HG02840 (cell line): ENCODE measurements around the gene THEM5.

Experiments
- ATAC-seq: cut with Tn5 transposase; IDR thresholded peaks from one replicate; pipeline ENCODE4 v1.9.1; 2021; ENCODE audit warnings: mild to moderate bottlenecking, moderate library complexity, moderate number of reproducible peaks; ENCODE audit not compliant: unreplicated experiment, low FRiP score

The THEM5 gene

DNA sequence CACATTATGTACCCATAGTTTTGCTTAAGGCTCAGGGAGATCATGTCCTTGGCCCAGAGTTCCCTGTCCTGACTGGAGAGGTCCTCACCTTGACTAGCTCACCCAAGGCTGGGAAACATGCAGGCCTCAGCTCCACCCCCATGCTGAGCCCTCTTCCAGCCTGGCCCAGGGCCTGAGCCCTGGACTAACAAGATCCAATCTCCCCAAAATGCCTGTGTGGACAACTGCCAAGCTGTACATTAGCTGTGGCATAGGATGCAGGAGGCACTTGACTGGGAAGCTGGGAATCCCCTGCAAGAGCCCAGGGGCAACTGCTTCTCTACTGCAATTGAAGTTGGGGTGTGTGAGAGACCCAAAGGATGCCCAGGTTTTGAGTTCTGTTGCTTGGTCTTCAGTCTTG, 50.3 kb downstream of the THEM5 start:
- ATAC-seq, result no peak

DNA sequence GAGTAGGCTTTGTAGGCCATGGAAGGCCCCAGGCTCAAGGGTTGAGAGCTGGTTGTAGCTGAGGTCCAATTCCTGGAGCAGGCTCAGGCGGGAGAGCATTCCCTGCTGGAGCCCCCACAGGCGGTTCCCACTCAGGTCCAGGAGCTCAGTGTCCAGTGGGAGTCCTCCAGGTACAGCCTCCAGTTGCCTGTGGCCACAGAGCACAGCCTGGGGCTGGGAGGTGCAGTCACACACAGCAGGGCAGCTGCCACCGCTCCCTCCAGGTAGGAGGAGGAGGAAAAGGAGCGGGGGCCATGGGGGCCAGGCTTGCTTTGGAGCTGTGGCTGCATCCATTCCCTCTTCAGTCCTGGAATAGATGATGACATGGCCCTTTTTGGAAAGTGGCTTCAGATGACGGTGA, 51.1 kb downstream of the THEM5 start:
- ATAC-seq, result no peak

DNA sequence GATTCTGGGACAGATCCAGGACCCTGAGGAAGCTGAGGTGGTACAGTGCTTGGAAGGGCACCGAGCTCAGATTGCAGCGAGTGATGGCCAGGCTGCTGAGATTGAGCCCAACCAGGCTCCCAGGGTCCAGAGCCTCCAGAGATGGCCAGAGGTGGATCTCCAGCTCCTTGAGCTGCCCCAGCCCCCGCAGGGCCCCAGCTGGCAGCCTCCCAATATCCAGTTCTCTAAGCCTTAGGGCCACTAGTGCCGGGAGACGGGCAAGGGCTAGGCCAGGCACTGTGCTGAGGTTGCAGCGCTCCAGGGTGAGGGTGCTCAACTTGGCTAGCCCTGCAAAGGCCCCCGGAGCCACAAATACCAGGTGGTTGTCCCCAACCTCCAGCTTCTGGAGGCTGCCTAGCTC, 51.7 kb downstream of the THEM5 start:
- ATAC-seq, result no peak

DNA sequence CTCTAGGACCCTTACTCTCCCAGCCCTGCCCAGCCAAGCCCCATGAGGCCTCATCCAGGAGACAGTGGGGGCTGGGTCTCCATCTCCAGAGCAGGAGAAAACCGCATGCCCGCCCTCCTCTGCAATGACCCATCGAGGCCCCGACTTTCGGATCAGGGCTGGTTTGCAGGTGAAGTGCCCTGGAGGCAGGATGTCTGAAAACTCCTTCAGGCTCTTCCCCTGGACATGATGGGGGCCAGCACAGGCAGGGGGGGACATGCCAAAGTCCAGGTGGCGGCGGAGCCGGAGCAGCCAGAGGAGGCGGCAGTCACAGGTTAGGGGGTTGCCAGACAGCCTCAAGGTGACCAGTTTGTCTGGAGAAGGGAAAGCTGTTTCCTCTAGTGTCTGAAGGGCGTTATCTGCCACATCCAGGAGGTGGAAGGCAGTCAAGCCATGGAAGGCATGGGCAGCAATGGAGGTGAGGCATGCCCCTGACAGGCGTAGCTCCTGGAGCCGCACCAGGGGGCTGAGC, 52.1 kb downstream of the THEM5 start:
- no peak for ATAC-seq

DNA sequence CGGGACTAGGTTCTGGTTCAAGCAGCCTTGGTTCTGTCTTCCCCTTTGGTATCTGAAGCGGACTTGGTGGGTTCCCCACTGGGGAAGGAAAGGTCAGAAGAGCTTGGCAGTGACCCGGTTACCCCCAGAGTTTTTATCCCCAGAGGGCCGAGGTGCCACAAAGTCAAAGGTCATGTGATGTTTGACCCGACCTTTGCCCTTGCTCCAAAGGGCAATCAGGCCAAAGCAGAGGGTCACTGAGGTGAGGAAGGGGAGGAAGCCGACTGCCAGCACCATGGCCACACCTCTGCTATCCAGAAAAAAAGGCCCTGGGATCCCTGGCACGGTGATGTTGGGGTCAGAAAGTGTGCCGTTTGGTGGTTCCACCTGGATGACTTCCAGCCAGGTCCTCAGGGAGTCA, 52.7 kb downstream of the THEM5 start:
- no peak for ATAC-seq

DNA sequence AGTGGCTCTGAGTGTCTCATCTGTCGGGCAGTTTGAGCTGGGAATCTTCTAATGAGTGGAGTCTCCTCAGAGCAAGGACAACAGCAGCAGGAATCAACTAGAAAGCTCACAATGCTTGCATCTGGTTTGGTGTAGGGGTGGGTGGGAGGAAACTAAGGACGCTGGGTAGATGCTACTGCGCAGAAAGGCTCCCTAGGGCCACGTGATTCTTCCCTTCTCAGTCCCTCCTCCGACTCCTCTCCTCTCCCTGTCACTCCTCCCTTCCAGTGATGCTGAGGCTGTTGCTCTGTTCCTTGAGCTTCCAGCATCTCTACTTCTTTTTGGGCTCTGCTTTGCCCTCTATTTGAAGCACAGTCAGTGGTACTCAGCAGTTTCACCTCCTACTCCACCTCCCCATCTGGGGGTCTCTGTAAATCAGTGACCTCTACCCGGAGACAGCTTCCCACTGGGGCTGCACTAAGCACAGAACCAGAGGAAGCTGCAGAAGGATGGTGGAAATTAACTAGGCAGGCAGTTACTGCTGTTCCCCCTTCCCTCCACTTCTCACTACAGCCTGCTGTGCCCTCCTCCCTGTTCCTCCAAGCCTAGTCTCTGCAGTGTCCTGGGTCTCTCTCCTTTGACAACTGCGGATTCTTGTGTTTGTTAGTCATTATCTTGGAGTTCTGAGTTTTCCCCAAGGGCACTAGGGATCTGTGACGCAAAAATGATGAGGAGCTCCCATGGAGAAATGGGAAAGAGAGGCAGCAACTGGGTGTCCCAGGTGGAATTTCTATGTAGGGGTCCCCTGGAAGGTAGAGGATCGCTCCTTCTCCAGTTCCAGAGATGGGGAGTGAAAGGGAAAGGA, 54.1 kb downstream of the THEM5 start:
- no peak for ATAC-seq

DNA sequence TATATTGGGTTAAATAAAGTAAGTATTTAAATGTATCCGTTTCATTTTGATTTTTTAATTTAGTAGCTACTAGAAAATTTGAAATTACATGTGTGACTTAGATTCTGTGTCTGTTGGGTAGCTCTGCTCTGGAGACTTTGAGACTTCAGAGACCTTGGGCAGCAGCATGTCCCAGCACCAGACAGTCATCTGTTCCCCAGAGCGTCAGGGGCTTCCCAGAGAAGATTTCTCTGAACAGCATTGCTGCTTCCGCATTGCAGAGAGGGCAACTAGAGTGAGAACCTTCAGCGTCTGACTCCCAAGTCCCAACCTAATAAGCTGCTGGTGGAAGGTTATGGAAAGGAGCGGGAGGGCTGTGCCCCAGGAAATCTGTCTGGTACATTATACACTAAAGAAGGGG, 54.9 kb downstream of the THEM5 start:
- no peak for ATAC-seq
